ENCODE results near the gene AK8.
"Not testable (repeated sequence)": the region's sequence is repeated elsewhere in the genome, so short reads cannot be mapped to it uniquely, and the experiment has no call there.

Gene AK8

GRCh38 chr9:132797861-132798659 is 80.0 kb downstream of the AK8 start:
- no peak for DNase-seq (ENCODE audit: low read depth in 2 of 2)

- no peak for DNase-seq (ENCODE audit: low read depth in 2 of 2)
Observed at GRCh38 chr9:132795511-132796303, 82.4 kb downstream of the AK8 start.

- no peak for DNase-seq (ENCODE audit: low read depth in 2 of 2)
Observed at GRCh38 chr9:132794730-132795380, 83.2 kb downstream of the AK8 start.

- DNase-seq (ENCODE audit: low read depth in 2 of 2): no peak
Observed at GRCh38 chr9:132793606-132794580, 84.2 kb downstream of the AK8 start.

GRCh38 chr9:132792547-132792946 is 85.5 kb downstream of the AK8 start:
- DNase-seq (ENCODE audit: low read depth in 2 of 2): no peak

GRCh38 chr9:132791699-132792240 is 86.3 kb downstream of the AK8 start:
- no peak for DNase-seq (ENCODE audit: low read depth in 2 of 2)

GRCh38 chr9:132789719-132790118 is 88.4 kb downstream of the AK8 start:
- DNase-seq (ENCODE audit: low read depth in 2 of 2): no peak

GRCh38 chr9:132788378-132788777 is 89.7 kb downstream of the AK8 start:
- no peak for DNase-seq (ENCODE audit: low read depth in 2 of 2)

- no peak for DNase-seq (ENCODE audit: low read depth in 2 of 2)
Observed at GRCh38 chr9:132787748-132788159, 90.3 kb downstream of the AK8 start.

- DNase-seq (ENCODE audit: low read depth in 2 of 2): no peak
Observed at GRCh38 chr9:132784286-132784830, 93.7 kb downstream of the AK8 start.

- DNase-seq (ENCODE audit: low read depth in 2 of 2): no peak
Observed at GRCh38 chr9:132783006-132783405, 95.1 kb downstream of the AK8 start.

- no peak for DNase-seq (ENCODE audit: low read depth in 2 of 2)
Observed at GRCh38 chr9:132782037-132782436, 96.0 kb downstream of the AK8 start.

GRCh38 chr9:132780230-132781007 is 97.7 kb downstream of the AK8 start:
- no peak for DNase-seq (ENCODE audit: low read depth in 2 of 2)

GRCh38 chr9:132776891-132777290 is 101.2 kb downstream of the AK8 start:
- no peak for DNase-seq (ENCODE audit: low read depth in 2 of 2)

- no peak for DNase-seq (ENCODE audit: low read depth in 2 of 2)
Observed at GRCh38 chr9:132776268-132776667, 101.8 kb downstream of the AK8 start.

- DNase-seq (ENCODE audit: low read depth in 2 of 2): no peak
Observed at GRCh38 chr9:132775720-132776119, 102.4 kb downstream of the AK8 start.

- no peak for DNase-seq (ENCODE audit: low read depth in 2 of 2)
Observed at GRCh38 chr9:132774886-132775285, 103.2 kb downstream of the AK8 start.

GRCh38 chr9:132773764-132774339 is 104.2 kb downstream of the AK8 start:
- no peak for DNase-seq (ENCODE audit: low read depth in 2 of 2)

GRCh38 chr9:132773093-132773492 is 105.0 kb downstream of the AK8 start:
- DNase-seq (ENCODE audit: low read depth in 2 of 2): no peak

GRCh38 chr9:132771752-132772151 is 106.3 kb downstream of the AK8 start:
- DNase-seq (ENCODE audit: low read depth in 2 of 2): not testable (repeated sequence)

Data from stimulated activated CD8-positive, alpha-beta memory T cell treated with anti-CD3 and anti-CD28 coated beads, Interleukin-7, amount 100 ng/mL, for 1 hour (primary cell).